ENCODE data around the gene AP2A1.

GRCh38 chr19:49839713-49840112 is 72.9 kb downstream of the AP2A1 start:
- TF ChIP-seq, protein P1, sequence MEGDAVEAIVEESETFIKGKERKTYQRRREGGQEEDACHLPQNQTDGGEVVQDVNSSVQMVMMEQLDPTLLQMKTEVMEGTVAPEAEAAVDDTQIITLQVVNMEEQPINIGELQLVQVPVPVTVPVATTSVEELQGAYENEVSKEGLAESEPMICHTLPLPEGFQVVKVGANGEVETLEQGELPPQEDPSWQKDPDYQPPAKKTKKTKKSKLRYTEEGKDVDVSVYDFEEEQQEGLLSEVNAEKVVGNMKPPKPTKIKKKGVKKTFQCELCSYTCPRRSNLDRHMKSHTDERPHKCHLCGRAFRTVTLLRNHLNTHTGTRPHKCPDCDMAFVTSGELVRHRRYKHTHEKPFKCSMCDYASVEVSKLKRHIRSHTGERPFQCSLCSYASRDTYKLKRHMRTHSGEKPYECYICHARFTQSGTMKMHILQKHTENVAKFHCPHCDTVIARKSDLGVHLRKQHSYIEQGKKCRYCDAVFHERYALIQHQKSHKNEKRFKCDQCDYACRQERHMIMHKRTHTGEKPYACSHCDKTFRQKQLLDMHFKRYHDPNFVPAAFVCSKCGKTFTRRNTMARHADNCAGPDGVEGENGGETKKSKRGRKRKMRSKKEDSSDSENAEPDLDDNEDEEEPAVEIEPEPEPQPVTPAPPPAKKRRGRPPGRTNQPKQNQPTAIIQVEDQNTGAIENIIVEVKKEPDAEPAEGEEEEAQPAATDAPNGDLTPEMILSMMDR (IDR thresholded peaks at IDR 0.05 in 4 of 5, conservative IDR thresholded peaks at IDR 0.05 in 1 of 5): no peak
- TF ChIP-seq POLR2A (IDR thresholded peaks at IDR 0.05): no peak
